Liver (tissue), 3 donors: ENCODE results near the gene CDK13.

ENCODE experiments used
- ATF3 ChIP-seq: IDR thresholded peaks from 2 replicates; pipeline ENCODE4 v1.6.1; 2016; ENCODE audit warnings: antibody characterized with exemption
- EGR1 ChIP-seq, 2 donors: IDR thresholded peaks; 2 replicates each; pipeline ENCODE4 v1.6.1; 2016 to 2018; ENCODE audit warnings: antibody characterized with exemption in 2 of 2, low read depth in 2 of 2
- FOXA1 ChIP-seq: IDR thresholded peaks from 2 replicates; pipeline ENCODE4 v1.6.1; 2016; ENCODE audit warnings: antibody characterized with exemption
- GABPA ChIP-seq, 2 donors: IDR thresholded peaks in 1 of 2; conservative IDR thresholded peaks in 1 of 2; 2 replicates each; pipeline ENCODE4 v1.6.1; 2016; ENCODE audit warnings: antibody characterized with exemption in 2 of 2, mild to moderate bottlenecking in 1 of 2, moderate library complexity in 1 of 2
- HNF4G ChIP-seq: IDR thresholded peaks from 2 replicates; pipeline ENCODE4 v1.6.1; 2016; ENCODE audit warnings: antibody characterized with exemption
- JUND ChIP-seq, 2 donors: IDR thresholded peaks; 2 replicates each; pipeline ENCODE4 v1.6.1; 2016; ENCODE audit warnings: antibody characterized with exemption in 2 of 2
- NR2F2 ChIP-seq: IDR thresholded peaks from 2 replicates; pipeline ENCODE4 v1.6.1; 2016; ENCODE audit warnings: antibody characterized with exemption
- RAD21 ChIP-seq, 2 donors: IDR thresholded peaks; 2 replicates each; pipeline ENCODE4 v1.6.1; 2016; ENCODE audit warnings: antibody characterized with exemption in 2 of 2, mild to moderate bottlenecking in 2 of 2
- SP1 ChIP-seq: IDR thresholded peaks from 2 replicates; pipeline ENCODE4 v1.6.1; 2018; ENCODE audit warnings: antibody characterized with exemption, mild to moderate bottlenecking
- TAF1 ChIP-seq: conservative IDR thresholded peaks from 2 replicates; pipeline ENCODE4 v1.6.1; 2016; ENCODE audit warnings: antibody characterized with exemption, mild to moderate bottlenecking
- TF ChIP-seq, protein P1 (sequence below): IDR thresholded peaks from 2 replicates; pipeline ENCODE4 v1.6.1; 2016; ENCODE audit warnings: antibody characterized with exemption, mild to moderate bottlenecking
- TF ChIP-seq, protein P2 (sequence below): fragments of 150-350 bp; IDR thresholded peaks from 2 replicates; pipeline ENCODE4 v1.5.1; 2017; ENCODE audit warnings: improper control_type of control experiment, low read depth, low read length; ENCODE audit not compliant: missing input control
- TF ChIP-seq, protein P3 (sequence below): IDR thresholded peaks from 2 replicates; pipeline ENCODE4 v1.6.1; 2016; ENCODE audit warnings: antibody characterized with exemption
- TF ChIP-seq, protein P4 (sequence below): IDR thresholded peaks from 2 replicates; pipeline ENCODE4 v1.6.1; 2016; ENCODE audit warnings: antibody characterized with exemption
- donor health status: healthy.
- donor health status: healthy.

GRCh38 chr7:40120020-40120419, 170.0 kb downstream of the CDK13 start:
- no peak for TF ChIP-seq TAF1
- no peak for TF ChIP-seq RAD21 (IDR thresholded peaks at IDR 0.05)
- TF ChIP-seq, protein P1, sequence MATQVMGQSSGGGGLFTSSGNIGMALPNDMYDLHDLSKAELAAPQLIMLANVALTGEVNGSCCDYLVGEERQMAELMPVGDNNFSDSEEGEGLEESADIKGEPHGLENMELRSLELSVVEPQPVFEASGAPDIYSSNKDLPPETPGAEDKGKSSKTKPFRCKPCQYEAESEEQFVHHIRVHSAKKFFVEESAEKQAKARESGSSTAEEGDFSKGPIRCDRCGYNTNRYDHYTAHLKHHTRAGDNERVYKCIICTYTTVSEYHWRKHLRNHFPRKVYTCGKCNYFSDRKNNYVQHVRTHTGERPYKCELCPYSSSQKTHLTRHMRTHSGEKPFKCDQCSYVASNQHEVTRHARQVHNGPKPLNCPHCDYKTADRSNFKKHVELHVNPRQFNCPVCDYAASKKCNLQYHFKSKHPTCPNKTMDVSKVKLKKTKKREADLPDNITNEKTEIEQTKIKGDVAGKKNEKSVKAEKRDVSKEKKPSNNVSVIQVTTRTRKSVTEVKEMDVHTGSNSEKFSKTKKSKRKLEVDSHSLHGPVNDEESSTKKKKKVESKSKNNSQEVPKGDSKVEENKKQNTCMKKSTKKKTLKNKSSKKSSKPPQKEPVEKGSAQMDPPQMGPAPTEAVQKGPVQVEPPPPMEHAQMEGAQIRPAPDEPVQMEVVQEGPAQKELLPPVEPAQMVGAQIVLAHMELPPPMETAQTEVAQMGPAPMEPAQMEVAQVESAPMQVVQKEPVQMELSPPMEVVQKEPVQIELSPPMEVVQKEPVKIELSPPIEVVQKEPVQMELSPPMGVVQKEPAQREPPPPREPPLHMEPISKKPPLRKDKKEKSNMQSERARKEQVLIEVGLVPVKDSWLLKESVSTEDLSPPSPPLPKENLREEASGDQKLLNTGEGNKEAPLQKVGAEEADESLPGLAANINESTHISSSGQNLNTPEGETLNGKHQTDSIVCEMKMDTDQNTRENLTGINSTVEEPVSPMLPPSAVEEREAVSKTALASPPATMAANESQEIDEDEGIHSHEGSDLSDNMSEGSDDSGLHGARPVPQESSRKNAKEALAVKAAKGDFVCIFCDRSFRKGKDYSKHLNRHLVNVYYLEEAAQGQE, result no peak
- TF ChIP-seq, protein P2, sequence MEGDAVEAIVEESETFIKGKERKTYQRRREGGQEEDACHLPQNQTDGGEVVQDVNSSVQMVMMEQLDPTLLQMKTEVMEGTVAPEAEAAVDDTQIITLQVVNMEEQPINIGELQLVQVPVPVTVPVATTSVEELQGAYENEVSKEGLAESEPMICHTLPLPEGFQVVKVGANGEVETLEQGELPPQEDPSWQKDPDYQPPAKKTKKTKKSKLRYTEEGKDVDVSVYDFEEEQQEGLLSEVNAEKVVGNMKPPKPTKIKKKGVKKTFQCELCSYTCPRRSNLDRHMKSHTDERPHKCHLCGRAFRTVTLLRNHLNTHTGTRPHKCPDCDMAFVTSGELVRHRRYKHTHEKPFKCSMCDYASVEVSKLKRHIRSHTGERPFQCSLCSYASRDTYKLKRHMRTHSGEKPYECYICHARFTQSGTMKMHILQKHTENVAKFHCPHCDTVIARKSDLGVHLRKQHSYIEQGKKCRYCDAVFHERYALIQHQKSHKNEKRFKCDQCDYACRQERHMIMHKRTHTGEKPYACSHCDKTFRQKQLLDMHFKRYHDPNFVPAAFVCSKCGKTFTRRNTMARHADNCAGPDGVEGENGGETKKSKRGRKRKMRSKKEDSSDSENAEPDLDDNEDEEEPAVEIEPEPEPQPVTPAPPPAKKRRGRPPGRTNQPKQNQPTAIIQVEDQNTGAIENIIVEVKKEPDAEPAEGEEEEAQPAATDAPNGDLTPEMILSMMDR, result no peak
- TF ChIP-seq GABPA (IDR thresholded peaks at IDR 0.05 in 1 of 2, conservative IDR thresholded peaks at IDR 0.05 in 1 of 2), result no peak
- TF ChIP-seq, protein P3, sequence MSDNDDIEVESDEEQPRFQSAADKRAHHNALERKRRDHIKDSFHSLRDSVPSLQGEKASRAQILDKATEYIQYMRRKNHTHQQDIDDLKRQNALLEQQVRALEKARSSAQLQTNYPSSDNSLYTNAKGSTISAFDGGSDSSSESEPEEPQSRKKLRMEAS, result no peak
- TF ChIP-seq JUND (IDR thresholded peaks at IDR 0.05), result no peak
- TF ChIP-seq SP1, result no peak
- TF ChIP-seq EGR1 (IDR thresholded peaks at IDR 0.05; ENCODE audit: low read depth in 2 of 2), result no peak
- TF ChIP-seq, protein P4, sequence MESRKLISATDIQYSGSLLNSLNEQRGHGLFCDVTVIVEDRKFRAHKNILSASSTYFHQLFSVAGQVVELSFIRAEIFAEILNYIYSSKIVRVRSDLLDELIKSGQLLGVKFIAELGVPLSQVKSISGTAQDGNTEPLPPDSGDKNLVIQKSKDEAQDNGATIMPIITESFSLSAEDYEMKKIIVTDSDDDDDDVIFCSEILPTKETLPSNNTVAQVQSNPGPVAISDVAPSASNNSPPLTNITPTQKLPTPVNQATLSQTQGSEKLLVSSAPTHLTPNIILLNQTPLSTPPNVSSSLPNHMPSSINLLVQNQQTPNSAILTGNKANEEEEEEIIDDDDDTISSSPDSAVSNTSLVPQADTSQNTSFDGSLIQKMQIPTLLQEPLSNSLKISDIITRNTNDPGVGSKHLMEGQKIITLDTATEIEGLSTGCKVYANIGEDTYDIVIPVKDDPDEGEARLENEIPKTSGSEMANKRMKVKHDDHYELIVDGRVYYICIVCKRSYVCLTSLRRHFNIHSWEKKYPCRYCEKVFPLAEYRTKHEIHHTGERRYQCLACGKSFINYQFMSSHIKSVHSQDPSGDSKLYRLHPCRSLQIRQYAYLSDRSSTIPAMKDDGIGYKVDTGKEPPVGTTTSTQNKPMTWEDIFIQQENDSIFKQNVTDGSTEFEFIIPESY, result no peak
- TF ChIP-seq NR2F2, result no peak
- no peak for TF ChIP-seq HNF4G
- TF ChIP-seq FOXA1, result no peak
- no peak for TF ChIP-seq ATF3
